Left forelimb (tissue), 1 donor: ENCODE results near the gene UBE2I.
A peak's percentile ranks its signal among the peaks of the same experiment; 100 is the strongest.

Experiments
- DNase-seq: peaks from one replicate; pipeline ENCODE4 v3.0.0-alpha.2; 2018; ENCODE audit warnings: low spot score

Gene UBE2I

DNA sequence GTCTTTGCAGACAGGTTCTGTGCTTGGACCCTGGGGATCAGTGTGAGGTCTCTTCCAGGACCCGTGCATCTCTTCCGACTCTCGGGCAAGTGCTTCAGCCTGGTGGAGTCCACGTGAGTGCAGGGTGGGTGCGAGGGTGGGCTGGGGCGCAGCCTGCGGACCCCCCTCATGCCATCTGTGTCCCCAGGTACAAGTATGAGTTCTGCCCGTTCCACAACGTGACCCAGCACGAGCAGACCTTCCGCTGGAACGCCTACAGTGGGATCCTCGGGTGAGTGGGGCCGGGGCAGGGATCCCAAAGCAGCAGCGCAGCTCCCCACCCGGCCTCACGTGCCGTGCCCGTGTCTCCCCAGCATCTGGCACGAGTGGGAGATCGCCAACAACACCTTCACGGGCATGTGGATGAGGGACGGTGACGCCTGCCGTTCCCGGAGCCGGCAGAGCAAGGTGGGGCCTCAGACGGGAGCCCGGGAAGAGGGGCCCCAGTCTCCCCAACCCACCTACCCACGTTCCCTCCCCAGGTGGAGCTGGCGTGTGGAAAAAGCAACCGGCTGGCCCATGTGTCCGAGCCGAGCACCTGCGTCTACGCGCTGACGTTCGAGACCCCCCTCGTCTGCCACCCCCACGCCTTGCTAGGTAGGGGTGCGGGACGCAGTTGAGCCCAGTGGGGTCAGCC, 52.4 kb downstream of the UBE2I start:
- no peak for DNase-seq

DNA sequence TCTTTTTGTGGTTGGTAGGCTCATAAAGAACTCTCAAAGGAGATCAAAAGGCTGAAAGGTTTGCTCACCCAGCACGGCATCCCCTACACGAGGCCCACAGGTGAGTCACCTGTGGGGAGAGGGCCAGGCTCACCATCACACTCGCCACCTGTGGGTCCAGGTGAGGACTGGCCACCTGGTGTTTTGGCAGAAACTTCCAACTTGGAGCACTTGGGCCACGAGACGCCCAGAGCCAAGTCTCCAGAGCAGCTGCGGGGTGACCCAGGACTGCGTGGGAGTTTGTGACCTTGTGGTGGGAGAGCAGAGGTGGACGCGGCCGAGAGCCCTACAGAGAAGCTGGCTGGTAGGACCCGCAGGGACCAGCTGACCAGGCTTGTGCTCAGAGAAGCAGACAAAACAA, 53.4 kb downstream of the UBE2I start:
- no peak for DNase-seq

- DNase-seq: no peak
Observed at GRCh38 chr16:1363501-1364041, 54.1 kb downstream of the UBE2I start.

- no peak for DNase-seq
Observed at GRCh38 chr16:1364510-1364909, 55.1 kb downstream of the UBE2I start.

GRCh38 chr16:1366060-1366711, 56.8 kb downstream of the UBE2I start:
- DNase-seq: no peak

DNA sequence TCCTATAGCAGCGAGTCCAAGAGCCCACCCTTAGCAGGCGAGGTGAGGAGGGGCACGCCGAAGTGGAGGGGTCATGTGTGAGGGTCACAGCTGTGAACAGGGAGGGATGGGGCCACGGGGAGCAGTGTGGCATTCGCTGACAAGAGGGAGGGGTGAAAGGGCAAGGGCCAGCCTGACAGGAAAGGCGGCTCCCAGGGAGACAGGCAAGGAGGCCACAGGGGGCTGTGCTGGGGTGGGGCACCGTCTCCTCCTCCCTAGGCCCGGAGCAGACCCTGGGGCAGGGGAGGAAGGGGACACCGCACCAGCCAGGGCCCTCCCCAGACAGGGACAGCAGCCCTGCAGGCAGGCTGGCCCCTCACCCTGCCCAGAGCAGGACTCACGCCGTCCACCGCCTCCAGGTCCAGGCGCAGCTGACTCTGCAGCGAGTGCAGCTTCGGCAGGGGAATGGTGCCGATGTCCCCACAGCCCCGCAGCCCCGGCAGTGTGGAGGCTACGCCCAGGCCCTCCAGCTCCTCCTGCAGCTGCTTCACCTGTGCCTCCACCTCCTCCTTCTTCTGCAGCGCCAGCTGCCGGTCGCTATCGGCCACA, 57.4 kb downstream of the UBE2I start:
- no peak for DNase-seq

GRCh38 chr16:1367486-1368174, 58.2 kb downstream of the UBE2I start:
- DNase-seq: no peak

- DNase-seq: no peak
Observed at GRCh38 chr16:1371054-1371978, 61.9 kb downstream of the UBE2I start.

GRCh38 chr16:1372292-1372950, 63.0 kb downstream of the UBE2I start:
- peak; percentile 48 for DNase-seq

- no peak for DNase-seq
Observed at GRCh38 chr16:1374418-1375297, 65.2 kb downstream of the UBE2I start.

- DNase-seq: no peak
Observed at GRCh38 chr16:1375298-1375640, 65.8 kb downstream of the UBE2I start.

GRCh38 chr16:1375741-1376410, 66.4 kb downstream of the UBE2I start:
- no peak for DNase-seq
